Right renal pelvis (tissue), 4 donors: Measurements from ENCODE around the gene ABTB1. TPM values are rescaled to one million over a fixed set of nuclear protein-coding genes. Genes with fewer than 3 reads are reported as not detected.
"Not testable (repeated sequence)": the region's sequence is repeated elsewhere in the genome, so short reads cannot be mapped to it uniquely, and the experiment has no call there.

Experiments used
- DNase-seq, 4 donors: peaks; one replicate each; pipeline ENCODE4 v3.0.0-alpha.2; 2013; ENCODE audit warnings: low read depth in 4 of 4, low spot score in 3 of 4, missing footprints in 1 of 4
- polyA plus RNA-seq, 4 donors: library from polyadenylated mRNA; unstranded; fragments of 120-200 nt; gene quantifications; one replicate each; pipeline ENCODE4 v1.2.1, GENCODE V29; 2013; ENCODE audit not compliant: insufficient read length in 4 of 4

The ABTB1 gene
- polyA plus RNA-seq, 4 donors: 17.9 to 25.5 (median 19.8) TPM

- no peak for DNase-seq
Measured at GRCh38 chr3:127699416-127700300, 26.9 kb downstream of the ABTB1 start.

GRCh38 chr3:127700406-127700805, 27.7 kb downstream of the ABTB1 start:
- no peak for DNase-seq

GRCh38 chr3:127701280-127701911, 28.6 kb downstream of the ABTB1 start:
- DNase-seq: no peak

GRCh38 chr3:127702151-127702578, 29.4 kb downstream of the ABTB1 start:
- no peak for DNase-seq

GRCh38 chr3:127704840-127705239, 32.1 kb downstream of the ABTB1 start:
- DNase-seq: not testable (repeated sequence)

- DNase-seq: no peak
Measured at GRCh38 chr3:127706312-127706711, 33.6 kb downstream of the ABTB1 start.

- DNase-seq: no peak
Measured at GRCh38 chr3:127706785-127707351, 34.1 kb downstream of the ABTB1 start.

GRCh38 chr3:127707851-127708411, 35.2 kb downstream of the ABTB1 start:
- DNase-seq: no peak

- DNase-seq: no peak
Measured at GRCh38 chr3:127708837-127709236, 36.1 kb downstream of the ABTB1 start.

- no peak for DNase-seq
Measured at GRCh38 chr3:127709320-127710060, 36.7 kb downstream of the ABTB1 start.

GRCh38 chr3:127710155-127710941, 37.6 kb downstream of the ABTB1 start:
- DNase-seq: no peak

GRCh38 chr3:127711021-127711695, 38.4 kb downstream of the ABTB1 start:
- no peak for DNase-seq

- no peak for DNase-seq
Measured at GRCh38 chr3:127711896-127712295, 39.1 kb downstream of the ABTB1 start.

- no peak for DNase-seq
Measured at GRCh38 chr3:127712461-127712860, 39.7 kb downstream of the ABTB1 start.

GRCh38 chr3:127712881-127713771, 40.4 kb downstream of the ABTB1 start:
- no peak for DNase-seq

- DNase-seq: no peak
Measured at GRCh38 chr3:127714125-127714571, 41.4 kb downstream of the ABTB1 start.

GRCh38 chr3:127714866-127715265, 42.1 kb downstream of the ABTB1 start:
- DNase-seq: no peak

GRCh38 chr3:127715532-127715931, 42.8 kb downstream of the ABTB1 start:
- DNase-seq: no peak
